SH-SY5Y (cell line): ENCODE measurements around the gene CCDC86.

Experiments used
- GATA2 ChIP-seq: IDR thresholded peaks from 2 replicates; pipeline ENCODE4 v1.6.1; 2011; ENCODE audit warnings: mild to moderate bottlenecking, low read depth, low read length
- GATA3 ChIP-seq: IDR thresholded peaks from 2 replicates; pipeline ENCODE4 v1.6.1; 2011; ENCODE audit warnings: low read depth, mild to moderate bottlenecking, low read length, moderate library complexity

DNA sequence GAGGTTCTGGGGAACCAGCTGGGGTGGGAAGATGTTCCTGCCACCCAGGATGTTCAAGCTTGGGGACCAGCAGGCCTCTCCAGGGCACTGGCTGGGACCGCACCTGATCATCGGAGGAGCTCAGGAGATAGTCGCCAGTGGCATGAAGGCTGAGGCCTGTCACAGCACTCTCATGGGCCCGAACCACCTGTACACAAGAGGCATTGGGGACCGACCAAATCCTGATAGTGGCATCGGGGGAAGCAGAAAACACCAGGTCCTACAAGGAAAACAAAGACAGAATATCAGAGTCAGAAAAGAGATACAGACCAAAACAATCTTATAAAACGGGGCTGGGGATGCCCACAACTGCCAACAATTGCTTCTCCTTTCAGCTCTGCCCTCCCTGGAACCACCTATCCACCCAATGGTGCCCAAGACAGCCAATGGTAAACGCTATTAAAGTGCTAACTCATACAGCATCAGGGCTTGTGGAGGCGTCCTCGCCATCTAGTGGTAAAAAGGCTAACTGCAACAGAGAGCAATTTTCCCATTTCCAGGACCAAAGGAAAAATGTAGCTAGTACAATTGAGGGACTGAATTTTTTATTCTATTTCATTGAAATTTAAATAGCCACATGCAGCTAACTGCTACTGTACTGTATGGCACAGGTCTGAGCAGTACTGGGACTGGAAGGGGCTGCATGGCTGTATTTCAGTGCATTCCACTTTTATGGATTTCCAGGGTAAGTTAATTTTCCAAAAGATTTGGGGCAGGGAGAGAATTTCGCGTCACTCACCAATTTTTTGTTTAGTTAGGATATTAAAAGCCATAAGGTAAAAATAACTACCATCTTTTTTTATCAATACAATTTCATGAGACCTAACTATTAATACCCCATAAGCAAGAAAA, 57.4 kb downstream of the CCDC86 start:
- TF ChIP-seq GATA2: no peak
- TF ChIP-seq GATA3: no peak
